ENCODE data around the gene RTN4RL2.

GRCh38 chr11:57481315-57481714, 21.0 kb downstream of the RTN4RL2 start:
- TF ChIP-seq CTCF (IDR thresholded peaks at IDR 0.05; ENCODE audit: extremely low read depth in 1 of 2, insufficient read depth in 1 of 2, low read depth in 1 of 2, low read length in 2 of 2) (no peak), POLR2A (IDR thresholded peaks at IDR 0.05; ENCODE audit: low read depth, low read length) (no peak), EZH2 (IDR thresholded peaks at IDR 0.05; ENCODE audit: borderline replicate concordance, low read depth, low read length, severe bottlenecking) (no peak), FOS (IDR thresholded peaks at IDR 0.05; ENCODE audit: borderline replicate concordance, insufficient read depth, low read length) (no peak), GATA2 (IDR thresholded peaks at IDR 0.05; ENCODE audit: insufficient read depth, insufficient read length, low read depth, low read length) (no peak), POLR2AphosphoS5 (IDR thresholded peaks at IDR 0.05; ENCODE audit: insufficient read depth, low read depth, low read length) (no peak), JUN (IDR thresholded peaks at IDR 0.05; ENCODE audit: borderline replicate concordance, insufficient read depth, insufficient read length, low read depth) (no peak), MYC (IDR thresholded peaks at IDR 0.05; ENCODE audit: low read depth, low read length) (no peak)
- TF ChIP-seq, protein P1, sequence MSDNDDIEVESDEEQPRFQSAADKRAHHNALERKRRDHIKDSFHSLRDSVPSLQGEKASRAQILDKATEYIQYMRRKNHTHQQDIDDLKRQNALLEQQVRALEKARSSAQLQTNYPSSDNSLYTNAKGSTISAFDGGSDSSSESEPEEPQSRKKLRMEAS (IDR thresholded peaks at IDR 0.05; ENCODE audit: insufficient read depth, insufficient read length), result no peak

Data from endothelial cell of umbilical vein (primary cell).